Pancreas (tissue), 10 donors: ENCODE measurements around the gene SLC5A3. TPM values are rescaled to one million over a fixed set of nuclear protein-coding genes. Genes with fewer than 3 reads are reported as not detected.

Experiments
- ATAC-seq, 4 donors: fragments of 200-7000 bp; cut with Tn5 transposase; one replicate each; pipeline versions ENCODE4 v1.8.0 to v1.9.1; 2020; ENCODE audit warnings: mild to moderate bottlenecking in 4 of 4, moderate library complexity in 4 of 4
- DNase-seq, 6 donors: peaks; one replicate each; pipeline ENCODE4 v3.0.0-alpha.2; 2020
- FAIRE-seq: peaks from 2 replicates; lab custom pipeline; 2012; peaks lifted over from hg19 to GRCh38; lab: Jason Lieb, UNC
- H3K27ac ChIP-seq, 4 donors: fragments of 200-600 bp; sonication (generic); 1 replicate in 3 of 4; 2 replicates in 1 of 4; pipeline versions ENCODE4 v1.5.0 to v1.8.0; 2020
- H3K27me3 ChIP-seq, 4 donors: fragments of 200-600 bp; one replicate each; pipeline ENCODE4 v1.8.0; 2021
- H3K36me3 ChIP-seq, 3 donors: fragments of 200-600 bp; sonication (generic) in 1 of 3; one replicate each; pipeline versions ENCODE4 v1.5.0 to v1.8.0; 2020 to 2021
- H3K4me1 ChIP-seq, 3 donors: fragments of 200-600 bp; one replicate each; pipeline ENCODE4 v1.8.0; 2021
- H3K4me3 ChIP-seq, 4 donors: fragments of 200-600 bp; sonication (generic) in 2 of 4; one replicate each; pipeline versions ENCODE4 v1.5.0 to v1.8.0; 2020 to 2021
- H3K9me3 ChIP-seq, 4 donors: fragments of 200-600 bp; one replicate each; pipeline ENCODE4 v1.8.0; 2021
- WGBS, 2 donors: extraction: QIAGEN DNeasy Blood & Tissue Kit; methylation state at CpG; one replicate each; pipeline ENCODE4 v1.1.7; 2013; 5-methylcytosine and 5-hydroxymethylcytosine counted together
- intact Hi-C, 3 donors: fragments of 100-400 bp; cut with DNase I; formaldehyde crosslinking; loops; one replicate each; pipeline versions ENCODE4 v1.11.1 to v1.14.2; 2022
- polyA plus RNA-seq, 2 donors: library from polyadenylated mRNA; stranded (reverse); fragments of 200-250 nt; gene quantifications; one replicate each; pipeline ENCODE4 v1.2.3, GENCODE V29; 2013
- total RNA-seq, 6 donors: library from RNA; stranded (reverse); fragmentation: NEBNext Ultra II Directional in 4 of 6; extraction: Animal tissue kit (Norgen Biotek cat#: 25700) in 4 of 6; gene quantifications; one replicate each; pipeline versions ENCODE4 v1.2.1 to v1.2.4, GENCODE V29; 2021 to 2023
- TF ChIP-seq, protein P1 (sequence below), 4 donors: fragments of 200-600 bp; sonication (generic) in 3 of 4; IDR thresholded peaks; one replicate each; pipeline versions ENCODE4 v1.5.0 to v1.8.0; 2021; ENCODE audit warnings: antibody characterized with exemption in 4 of 4
- donor health status: healthy with polysubstance abuse.
- donor health status: DM: no; HTN: no; CAD: no; lungs with moderate emphysema.
- donor health status: DM: no; HTN: no; CAD: no.
- donor health status: control.
- donor health status: control.
- donor health status: Bipolar disorder and iron deficiency.
- donor health status: DM: yes; HTN: yes; CAD: no.
- donor health status: DM: no; HTN: no; CAD: no.
- donor health status: DM: no; HTN: no; CAD: no.
- donor health status: DM: yes; HTN: yes; CAD: no.

Gene SLC5A3
- total and polyA plus RNA-seq, 8 donors = 0.49 to 5.9 (median 2.6) TPM

- 86 to 97% methylated on average over 1 of the region's 1 CpG for WGBS, 2 donors
Observed at GRCh38 chr21:34077888-34078287, 4.5 kb downstream of the SLC5A3 start.

GRCh38 chr21:34078915-34079314 is 5.5 kb downstream of the SLC5A3 start:
- ATAC-seq = no peak
- Histone ChIP-seq H3K27ac (no peak overlapping the region), H3K4me1 (peaks cover 15 to 44% (median 21%) of the 10 kb centered on the region in 3 donors), H3K36me3 (no peaks in the 10 kb centered on the region), H3K9me3 (no peaks in the 10 kb centered on the region), H3K27me3 (no peaks in the 10 kb centered on the region), H3K4me3 (no peak overlapping the region)
- no peak for FAIRE-seq
- TF ChIP-seq, protein P1, sequence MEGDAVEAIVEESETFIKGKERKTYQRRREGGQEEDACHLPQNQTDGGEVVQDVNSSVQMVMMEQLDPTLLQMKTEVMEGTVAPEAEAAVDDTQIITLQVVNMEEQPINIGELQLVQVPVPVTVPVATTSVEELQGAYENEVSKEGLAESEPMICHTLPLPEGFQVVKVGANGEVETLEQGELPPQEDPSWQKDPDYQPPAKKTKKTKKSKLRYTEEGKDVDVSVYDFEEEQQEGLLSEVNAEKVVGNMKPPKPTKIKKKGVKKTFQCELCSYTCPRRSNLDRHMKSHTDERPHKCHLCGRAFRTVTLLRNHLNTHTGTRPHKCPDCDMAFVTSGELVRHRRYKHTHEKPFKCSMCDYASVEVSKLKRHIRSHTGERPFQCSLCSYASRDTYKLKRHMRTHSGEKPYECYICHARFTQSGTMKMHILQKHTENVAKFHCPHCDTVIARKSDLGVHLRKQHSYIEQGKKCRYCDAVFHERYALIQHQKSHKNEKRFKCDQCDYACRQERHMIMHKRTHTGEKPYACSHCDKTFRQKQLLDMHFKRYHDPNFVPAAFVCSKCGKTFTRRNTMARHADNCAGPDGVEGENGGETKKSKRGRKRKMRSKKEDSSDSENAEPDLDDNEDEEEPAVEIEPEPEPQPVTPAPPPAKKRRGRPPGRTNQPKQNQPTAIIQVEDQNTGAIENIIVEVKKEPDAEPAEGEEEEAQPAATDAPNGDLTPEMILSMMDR (IDR thresholded peaks at IDR 0.05) = no peak
- WGBS, 2 donors = 46 to 47% methylated on average over 2 of the region's 2 CpGs
- no peak for DNase-seq
- intact Hi-C loops = no loop called here

More at GRCh38 chr21:34077888-34078287, 4.5 kb downstream of the SLC5A3 start:
- FAIRE-seq (no peak), ATAC-seq (no peak), DNase-seq (no peak)
- H3K4me1 ChIP-seq = peaks cover 15 to 43% (median 21%) of the 10 kb centered on the region in 3 donors
- intact Hi-C loops = no loop called here
- no peaks in the 10 kb centered on the region for H3K36me3 ChIP-seq
- H3K9me3 ChIP-seq = no peaks in the 10 kb centered on the region
- no peak overlapping the region for H3K4me3 ChIP-seq
- TF ChIP-seq, protein P1 (IDR thresholded peaks at IDR 0.05) = no peak
- H3K27ac ChIP-seq = no peak overlapping the region
- no peaks in the 10 kb centered on the region for H3K27me3 ChIP-seq

DNA sequence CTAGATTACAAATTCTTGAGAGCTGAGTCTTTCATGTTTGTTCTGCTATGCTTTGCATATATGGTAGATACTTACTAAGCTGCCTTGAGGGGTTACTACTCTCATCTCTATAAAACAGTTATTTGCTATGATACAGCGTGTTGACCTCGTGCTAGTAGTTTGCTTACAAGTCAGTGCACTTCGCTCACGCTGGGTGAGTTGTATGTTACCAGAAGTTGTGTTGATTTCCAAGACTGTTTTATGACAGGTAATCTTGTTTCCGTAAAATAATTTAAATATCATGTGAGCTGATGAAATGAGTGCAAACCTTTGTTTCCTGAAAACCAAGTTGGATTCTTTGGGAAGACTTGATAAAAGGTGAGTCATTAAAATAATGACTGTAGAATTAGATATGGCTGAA is 7.3 kb downstream of the SLC5A3 start:
- Histone ChIP-seq H3K4me1 (peaks cover 7 to 33% (median 12%) of the 10 kb centered on the region in 3 donors), H3K4me3 (no peak overlapping the region), H3K27ac (no peak overlapping the region), H3K27me3 (no peaks in the 10 kb centered on the region), H3K36me3 (no peaks in the 10 kb centered on the region), H3K9me3 (no peaks in the 10 kb centered on the region)
- FAIRE-seq (no peak), ATAC-seq (no peak), DNase-seq (no peak)
- intact Hi-C loops = no loop called here
- 97% methylated on average over 5 of the region's 5 CpGs for WGBS, 2 donors
- TF ChIP-seq, protein P1 (IDR thresholded peaks at IDR 0.05) = no peak

- Histone ChIP-seq H3K27ac (no peak overlapping the region), H3K4me1 (peaks cover 7 to 30% (median 11%) of the 10 kb centered on the region in 3 donors), H3K9me3 (no peaks in the 10 kb centered on the region), H3K4me3 (no peak overlapping the region), H3K36me3 (no peaks in the 10 kb centered on the region), H3K27me3 (no peaks in the 10 kb centered on the region)
- 47 to 52% methylated on average over 4 of the region's 4 CpGs for WGBS, 2 donors
- ATAC-seq (peak in 1 of 4 donors; percentile 34), DNase-seq (no peak), FAIRE-seq (no peak)
- TF ChIP-seq, protein P1 (IDR thresholded peaks at IDR 0.05) = no peak
- intact Hi-C loops = no loop called here
Observed at GRCh38 chr21:34082769-34083168, 9.4 kb downstream of the SLC5A3 start.

DNA sequence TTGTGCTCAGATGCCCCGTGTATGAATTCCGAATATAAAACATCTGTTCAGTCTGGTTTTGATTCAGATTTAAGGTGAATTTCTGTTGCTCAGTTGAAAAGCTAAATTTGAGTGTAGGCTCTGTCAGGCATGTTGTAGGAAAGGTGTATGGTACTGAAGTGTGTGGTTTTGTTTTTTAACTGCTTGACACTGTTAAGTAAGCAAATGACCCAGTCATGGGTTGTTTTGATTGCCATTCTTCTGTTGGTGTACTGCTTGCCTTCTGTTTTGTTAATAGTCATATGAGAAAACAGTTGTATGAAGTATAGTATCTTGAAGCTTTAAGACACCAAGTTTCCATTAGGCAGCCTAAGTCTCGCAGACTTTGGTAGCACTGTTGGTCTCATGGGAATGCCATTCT is 10.0 kb downstream of the SLC5A3 start:
- Histone ChIP-seq H3K27ac (no peak overlapping the region), H3K36me3 (no peaks in the 10 kb centered on the region), H3K27me3 (no peaks in the 10 kb centered on the region), H3K9me3 (no peaks in the 10 kb centered on the region), H3K4me3 (no peak overlapping the region), H3K4me1 (peaks cover 7 to 30% (median 11%) of the 10 kb centered on the region in 3 donors)
- TF ChIP-seq, protein P1 (IDR thresholded peaks at IDR 0.05) = no peak
- ATAC-seq = no peak
- 92 to 95% methylated on average over 3 of the region's 3 CpGs for WGBS, 2 donors
- DNase-seq = no peak
- intact Hi-C loops = no loop called here
- no peak for FAIRE-seq
